ENCODE measurements around the gene ZP3. TPM values are rescaled to one million over a fixed set of nuclear protein-coding genes. Genes with fewer than 3 reads are reported as not detected.
A peak's percentile ranks its signal among the peaks of the same experiment; 100 is the strongest.
"Not testable (repeated sequence)": the region's sequence is repeated elsewhere in the genome, so short reads cannot be mapped to it uniquely, and the experiment has no call there.

The ZP3 gene
- total RNA-seq = 1.7 TPM

DNA sequence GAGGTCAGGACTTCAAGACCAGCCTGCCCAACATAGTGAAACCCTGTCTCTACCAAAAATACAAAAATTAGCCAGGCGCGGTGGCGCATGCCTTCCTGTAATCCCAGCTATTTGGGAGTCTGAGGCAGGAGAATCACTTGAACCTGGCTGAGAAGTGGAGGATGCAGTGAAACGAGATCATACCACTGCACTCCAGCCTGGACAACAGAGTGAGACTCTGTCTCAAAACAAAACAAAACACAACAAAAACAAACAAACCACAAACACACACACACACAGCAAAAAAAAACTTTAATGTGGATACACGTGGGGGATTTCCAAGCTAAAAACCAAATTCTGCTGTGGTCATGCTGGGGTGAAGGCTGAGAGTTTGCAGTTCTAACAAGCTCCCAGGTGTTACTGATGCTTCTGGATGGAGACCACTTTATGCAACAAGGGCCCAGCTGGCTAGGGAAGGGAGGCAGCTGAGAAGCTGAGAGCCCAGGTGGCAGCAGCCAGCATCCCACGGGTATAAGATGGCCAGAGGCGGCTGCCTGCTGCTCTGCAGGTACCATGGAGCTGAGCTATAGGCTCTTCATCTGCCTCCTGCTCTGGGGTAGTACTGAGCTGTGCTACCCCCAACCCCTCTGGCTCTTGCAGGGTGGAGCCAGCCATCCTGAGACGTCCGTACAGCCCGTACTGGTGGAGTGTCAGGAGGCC lies at the start of gene ZP3:
ZP3 (plus strand) TSS at position 538 of the 699 bp plus-strand sequence; CDS start at position 553, 15 bp downstream.
- intact Hi-C loops (cut with DNase I) = no loop called here
- DNase-seq (ENCODE audit: low spot score) = no peak
- ATAC-seq = no peak

DNA sequence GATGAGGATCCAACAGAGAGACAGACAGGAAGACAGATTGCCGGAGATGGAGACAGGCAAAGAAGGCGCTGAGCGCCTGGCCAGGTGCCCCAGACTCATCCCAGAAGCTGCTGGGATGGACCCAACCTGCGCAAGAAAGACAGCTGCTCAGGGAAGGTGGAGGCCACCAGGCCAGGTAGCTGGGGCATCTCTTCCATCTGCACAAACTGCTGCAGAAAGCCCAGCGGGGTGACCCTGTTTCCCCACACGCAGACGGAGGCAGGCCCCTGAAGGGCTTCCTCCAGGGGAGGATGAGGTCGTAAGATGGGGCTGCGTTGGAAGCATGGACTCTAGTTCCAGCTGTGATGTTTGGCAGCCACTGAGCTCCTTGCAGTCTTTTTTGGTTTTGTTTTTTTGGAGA lies 49.5 kb upstream of the ZP3 start:
- DNase-seq (ENCODE audit: low spot score) (no peak), ATAC-seq (no peak)
- intact Hi-C loops (cut with DNase I) = no loop called here

DNA sequence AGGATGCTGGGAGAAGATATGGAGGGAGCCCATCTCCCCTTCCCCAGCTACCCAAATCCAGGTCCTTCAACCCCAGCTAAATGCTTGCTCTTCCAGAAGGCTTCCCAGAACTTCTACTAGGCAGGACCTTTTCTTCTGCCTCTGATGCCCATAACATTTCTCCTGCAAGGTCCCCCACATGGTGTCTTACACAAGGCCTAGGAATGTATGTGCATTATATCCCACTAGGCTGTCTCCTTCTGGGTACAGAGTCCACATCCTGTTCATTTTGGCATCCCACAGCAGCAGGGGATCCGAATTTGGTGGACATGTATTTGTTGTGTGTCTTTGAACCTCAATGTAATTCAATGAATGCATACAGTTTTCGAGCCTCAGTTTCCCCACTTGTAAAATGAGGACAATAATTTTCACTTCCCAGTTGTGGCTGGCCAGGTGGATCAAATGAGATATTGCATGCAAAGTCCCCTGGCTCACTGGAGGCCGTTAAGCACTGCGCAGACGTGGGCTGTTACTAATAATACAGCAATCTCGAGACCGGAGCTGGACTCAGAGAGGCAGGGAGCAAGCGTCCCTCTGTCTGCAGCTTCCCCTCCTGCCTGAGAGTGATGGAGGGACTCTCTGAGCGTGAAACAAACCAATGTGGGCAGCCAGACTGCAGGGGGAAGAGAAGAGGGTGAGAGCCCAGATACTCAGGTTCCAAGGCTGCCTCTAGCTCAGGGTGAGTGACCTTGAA lies 47.4 kb upstream of the ZP3 start:
- intact Hi-C loops (cut with DNase I) = no loop called here
- DNase-seq (ENCODE audit: low spot score) = no peak
- ATAC-seq = no peak

DNA sequence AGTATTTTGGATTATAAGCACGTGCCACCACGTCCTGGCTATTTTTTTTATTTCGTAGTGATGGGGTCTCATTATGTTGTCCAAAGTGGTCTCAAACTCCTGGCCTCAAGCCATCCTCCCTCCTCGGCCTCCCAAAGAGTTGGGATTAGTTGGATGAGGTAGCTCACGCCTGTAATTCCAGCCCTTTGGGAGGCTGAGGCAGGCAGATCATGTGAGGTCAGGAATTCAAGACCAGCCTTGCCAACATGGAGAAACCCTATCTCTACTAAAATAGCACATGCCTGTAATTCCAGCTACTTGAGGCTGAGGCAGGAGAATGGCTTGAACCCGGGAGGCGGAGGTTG lies 44.2 kb upstream of the ZP3 start:
- ATAC-seq = no peak
- no peak for DNase-seq (ENCODE audit: low spot score)
- intact Hi-C loops (cut with DNase I) = no loop called here

DNA sequence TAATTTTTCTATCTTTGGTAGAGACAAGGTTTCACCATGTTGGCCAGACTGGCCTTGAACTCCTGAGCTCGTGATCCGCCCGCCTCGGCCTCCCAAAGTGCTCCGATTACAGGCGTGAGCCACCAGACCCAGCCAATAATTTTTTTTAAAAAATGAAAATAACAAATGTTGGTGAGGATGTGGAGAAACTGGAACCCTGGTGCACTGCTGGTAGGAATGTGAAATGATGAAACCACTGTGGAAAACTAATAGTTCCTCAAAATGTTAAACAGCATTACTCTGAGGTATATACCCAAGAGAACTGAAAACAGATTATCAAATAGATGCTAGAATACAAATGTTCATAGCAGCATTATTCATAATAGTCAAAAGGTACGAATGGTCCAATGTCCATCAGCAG lies 42.9 kb upstream of the ZP3 start:
- no peak for ATAC-seq
- no peak for DNase-seq (ENCODE audit: low spot score)
- intact Hi-C loops (cut with DNase I) = no loop called here

DNA sequence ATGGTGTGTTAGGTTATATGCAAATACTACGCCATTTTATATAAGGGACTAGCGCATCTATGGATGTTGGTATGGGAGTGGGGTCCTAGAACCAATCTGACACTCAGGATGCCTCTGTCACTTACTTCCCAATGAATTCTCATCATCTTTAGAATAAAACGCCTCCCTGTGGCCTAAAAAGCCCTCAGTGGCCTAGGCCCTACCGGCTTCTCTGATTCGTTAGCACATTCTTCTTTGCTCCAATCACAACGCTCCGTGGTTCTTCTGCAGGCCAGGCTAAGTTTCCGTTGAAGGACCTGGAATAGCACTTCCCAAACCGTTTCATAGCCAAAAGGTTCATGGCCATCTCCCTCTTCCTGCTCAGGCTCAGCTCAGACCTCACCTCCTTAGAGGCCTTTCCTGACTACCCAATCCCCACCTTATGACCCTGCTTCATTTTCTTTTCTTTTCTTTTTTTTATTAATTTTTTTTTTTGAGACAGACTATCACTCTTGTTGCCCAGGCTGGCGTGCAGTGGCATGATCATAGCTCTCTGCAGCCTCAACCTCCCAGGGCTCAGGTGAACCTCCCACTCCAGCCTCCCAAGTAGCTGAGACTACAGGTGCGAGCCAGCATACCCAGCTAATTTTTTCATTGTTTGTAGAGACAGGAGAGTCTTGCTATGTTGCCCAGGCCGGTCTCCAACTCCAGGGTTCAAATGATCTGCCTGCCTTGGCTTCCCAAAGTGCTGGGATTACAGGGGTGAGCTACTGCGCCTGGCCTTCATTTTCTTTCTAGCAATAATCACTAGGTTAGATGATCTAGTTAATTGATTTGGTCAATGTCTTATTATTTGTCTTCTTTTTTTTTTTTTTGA lies 41.4 kb upstream of the ZP3 start:
- ATAC-seq = no peak
- DNase-seq (ENCODE audit: low spot score) = no peak
- intact Hi-C loops (cut with DNase I) = no loop called here

DNA sequence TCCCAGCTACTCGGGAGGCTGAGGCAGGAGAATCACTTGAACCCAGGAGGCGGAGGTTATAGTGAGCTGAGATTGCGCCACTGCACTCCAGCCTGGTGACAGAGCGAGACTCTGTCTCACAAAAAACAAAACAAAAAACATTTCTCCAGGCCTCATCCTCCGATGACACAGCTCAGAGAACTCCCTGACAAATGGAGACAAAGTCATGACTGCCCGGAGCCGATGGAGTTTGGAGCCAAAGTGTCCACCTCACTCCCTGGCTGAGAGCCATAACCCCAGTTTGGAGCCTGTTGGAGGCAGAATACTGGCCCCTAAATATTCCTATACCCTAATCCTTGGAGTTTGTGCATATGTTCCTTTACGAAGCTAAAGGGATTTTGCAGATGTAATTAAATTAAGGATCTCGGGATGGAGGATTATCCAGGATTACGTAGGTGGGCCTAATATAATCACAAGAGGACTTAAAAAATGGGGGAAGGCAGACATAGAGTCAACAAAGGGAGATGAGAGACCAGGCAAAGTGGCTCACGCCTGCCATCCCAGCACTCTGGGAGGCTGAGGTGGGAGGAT lies 38.0 kb upstream of the ZP3 start:
- intact Hi-C loops (cut with DNase I) = no loop called here
- ATAC-seq = no peak
- DNase-seq (ENCODE audit: low spot score) = no peak

DNA sequence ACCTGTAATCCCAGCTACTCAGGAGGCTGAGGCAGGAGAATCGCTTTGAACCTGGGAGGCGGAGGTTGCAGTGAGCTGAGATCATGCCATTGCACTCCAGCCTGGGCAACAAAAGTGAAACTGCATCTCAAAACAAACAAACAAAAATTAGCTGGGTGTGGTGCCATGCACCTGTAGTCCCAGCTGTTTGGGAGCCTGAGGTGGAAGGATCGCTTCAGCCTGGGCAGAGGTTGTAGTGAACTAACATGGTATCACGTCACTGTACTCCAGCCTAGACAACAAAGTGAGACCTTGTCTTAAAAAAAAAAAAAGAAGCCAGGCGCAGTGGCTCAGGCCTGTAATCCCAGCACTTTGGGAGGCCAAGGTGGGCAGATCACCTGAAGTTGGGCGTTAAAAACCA lies 37.0 kb upstream of the ZP3 start:
- intact Hi-C loops (cut with DNase I); ATAC-seq; DNase-seq (ENCODE audit: low spot score): not testable (repeated sequence)

DNA sequence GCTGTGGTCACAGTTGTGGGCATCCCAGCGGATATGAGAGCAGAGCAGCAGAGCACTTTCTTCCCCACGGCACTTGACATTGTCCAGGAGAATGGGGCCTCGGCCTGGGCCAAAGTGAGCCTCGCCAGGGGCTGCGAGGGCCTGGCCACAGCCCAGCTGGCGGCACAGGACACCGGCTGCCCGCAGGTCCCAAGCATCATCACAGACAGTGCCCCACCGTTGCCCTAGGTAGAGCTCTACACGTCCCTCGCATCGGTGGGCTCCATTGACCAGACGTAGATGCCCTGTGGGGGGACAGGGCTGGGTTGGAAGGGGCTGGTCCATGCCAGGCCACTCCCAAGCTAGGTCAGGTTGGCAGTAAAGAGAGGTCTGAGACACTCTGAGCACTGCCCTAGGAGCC lies 34.7 kb upstream of the ZP3 start:
- intact Hi-C loops (cut with DNase I) = no loop called here

DNA sequence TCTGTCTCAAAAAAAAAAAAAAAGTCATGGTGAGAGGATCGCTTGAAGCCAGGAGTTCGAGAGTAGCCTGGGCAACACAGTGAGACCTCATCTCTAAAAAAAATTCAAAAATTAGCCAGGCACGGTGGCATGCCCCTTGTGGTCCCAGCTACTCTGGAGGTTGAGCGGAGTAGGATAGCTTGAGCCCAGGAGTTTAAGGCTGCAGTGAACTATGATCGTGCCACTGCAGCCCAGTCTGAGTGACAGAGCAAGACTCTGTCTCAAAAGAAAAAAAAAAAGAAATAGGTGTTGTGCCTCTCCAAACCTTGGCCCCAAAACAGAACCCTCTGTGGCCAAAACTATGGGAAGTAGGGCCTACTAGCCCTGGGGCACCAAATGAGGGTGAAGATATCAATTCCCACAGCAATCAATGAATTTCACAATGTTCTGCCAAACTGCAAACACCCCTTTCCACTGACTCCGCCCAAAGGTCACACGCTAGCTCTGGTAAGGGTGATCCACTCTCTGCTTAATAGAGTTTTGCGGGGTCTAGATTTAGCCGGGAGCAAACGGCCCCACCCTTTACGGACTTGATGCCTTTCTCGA lies 32.1 kb upstream of the ZP3 start:
- ATAC-seq (peak; percentile 13), DNase-seq (ENCODE audit: low spot score) (no peak)
- intact Hi-C loops (cut with DNase I) = no loop called here

More for the DNA sequence above, 34.7 kb upstream of the ZP3 start:
- DNase-seq (ENCODE audit: low spot score) (no peak), ATAC-seq (no peak)

DNA sequence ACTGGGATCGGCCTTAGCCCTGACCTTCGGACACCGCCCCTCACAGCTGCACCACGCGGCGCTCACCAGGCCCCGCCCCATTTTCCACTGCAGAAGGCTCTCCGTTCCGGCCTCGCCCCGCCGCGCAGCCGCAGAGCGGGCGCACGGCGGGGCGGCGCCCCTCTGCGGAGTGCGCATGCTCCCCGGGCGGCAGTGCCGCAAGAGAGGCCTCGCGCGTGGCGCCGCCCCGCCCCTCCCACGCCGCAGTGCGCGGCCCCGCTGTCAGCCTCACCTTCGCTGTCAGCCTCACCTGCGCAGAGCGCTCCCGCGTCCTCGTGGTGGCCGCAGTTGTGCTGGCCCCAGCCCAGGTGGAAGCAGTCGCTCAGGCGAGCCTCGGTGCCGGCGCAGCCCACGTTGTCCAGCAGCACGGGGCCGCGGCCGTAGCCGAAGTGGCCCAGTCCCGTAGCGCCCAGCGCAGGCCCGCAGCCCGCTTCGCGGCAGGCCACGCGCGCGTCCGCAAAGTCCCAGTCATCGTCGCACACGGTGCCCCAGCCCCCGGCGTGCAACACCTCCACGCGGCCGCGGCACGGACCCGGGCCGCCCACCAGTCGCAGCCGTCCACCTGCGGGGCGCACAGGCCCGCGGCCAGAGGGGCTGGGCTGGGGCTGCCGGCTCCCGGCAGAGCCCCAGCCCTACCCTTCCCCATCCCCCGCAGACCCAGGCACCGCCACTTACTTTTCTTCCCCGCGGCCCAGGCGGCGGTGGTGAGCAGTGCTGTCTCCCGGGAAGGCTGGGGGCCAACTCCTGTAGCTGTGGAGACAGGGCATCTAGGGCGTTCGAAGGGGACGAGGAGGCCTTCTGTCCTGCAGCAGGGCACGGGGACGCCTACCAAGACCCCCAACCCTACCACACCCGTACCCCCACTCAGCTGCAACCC lies 31.4 kb upstream of the ZP3 start:
- peak; percentile 95 for ATAC-seq
- peak; percentile 97 for DNase-seq (ENCODE audit: low spot score)
- intact Hi-C loops (cut with DNase I) = no loop called here

DNA sequence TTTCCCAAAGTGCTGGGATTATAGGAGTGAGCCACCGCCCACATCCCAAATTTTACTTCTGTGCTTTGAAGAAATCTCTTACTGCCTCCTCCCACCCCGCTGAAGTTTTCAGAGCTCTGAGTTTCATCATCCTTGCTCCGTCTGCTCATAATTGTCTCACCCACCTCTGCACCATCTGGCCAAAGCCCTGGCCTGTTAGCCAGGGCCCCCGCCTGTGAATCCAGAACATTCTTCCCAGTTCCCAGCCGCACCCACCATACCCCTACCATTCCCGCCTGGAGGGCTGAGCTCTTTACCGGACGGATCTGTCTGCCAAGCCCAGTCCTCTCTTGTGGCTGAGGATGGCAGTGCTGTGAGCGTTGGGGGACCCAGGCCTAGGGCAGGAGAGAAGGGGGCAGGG lies 29.8 kb upstream of the ZP3 start:
- intact Hi-C loops (cut with DNase I) = no loop called here

DNA sequence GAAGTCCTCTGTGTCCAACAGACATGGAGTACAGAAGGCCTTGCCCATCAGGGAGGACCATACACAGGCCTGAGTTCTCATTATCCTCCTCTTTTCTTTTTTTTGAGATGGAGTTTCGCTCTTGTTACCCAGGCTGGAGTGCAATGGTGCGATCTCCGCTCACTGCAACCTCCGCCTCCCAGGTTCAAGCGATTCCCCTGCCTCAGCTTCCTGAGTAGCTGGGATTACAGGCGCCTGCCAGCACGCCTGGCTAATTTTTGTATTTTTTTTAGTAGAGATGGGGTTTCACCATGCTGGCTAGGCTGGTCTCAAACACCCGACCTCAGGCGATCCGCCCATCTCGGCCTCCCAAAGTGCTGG lies 29.2 kb upstream of the ZP3 start:
- intact Hi-C loops (cut with DNase I); DNase-seq (ENCODE audit: low spot score): not testable (repeated sequence)

More for the DNA sequence above, 29.8 kb upstream of the ZP3 start:
- ATAC-seq (no peak), DNase-seq (ENCODE audit: low spot score) (no peak)

DNA sequence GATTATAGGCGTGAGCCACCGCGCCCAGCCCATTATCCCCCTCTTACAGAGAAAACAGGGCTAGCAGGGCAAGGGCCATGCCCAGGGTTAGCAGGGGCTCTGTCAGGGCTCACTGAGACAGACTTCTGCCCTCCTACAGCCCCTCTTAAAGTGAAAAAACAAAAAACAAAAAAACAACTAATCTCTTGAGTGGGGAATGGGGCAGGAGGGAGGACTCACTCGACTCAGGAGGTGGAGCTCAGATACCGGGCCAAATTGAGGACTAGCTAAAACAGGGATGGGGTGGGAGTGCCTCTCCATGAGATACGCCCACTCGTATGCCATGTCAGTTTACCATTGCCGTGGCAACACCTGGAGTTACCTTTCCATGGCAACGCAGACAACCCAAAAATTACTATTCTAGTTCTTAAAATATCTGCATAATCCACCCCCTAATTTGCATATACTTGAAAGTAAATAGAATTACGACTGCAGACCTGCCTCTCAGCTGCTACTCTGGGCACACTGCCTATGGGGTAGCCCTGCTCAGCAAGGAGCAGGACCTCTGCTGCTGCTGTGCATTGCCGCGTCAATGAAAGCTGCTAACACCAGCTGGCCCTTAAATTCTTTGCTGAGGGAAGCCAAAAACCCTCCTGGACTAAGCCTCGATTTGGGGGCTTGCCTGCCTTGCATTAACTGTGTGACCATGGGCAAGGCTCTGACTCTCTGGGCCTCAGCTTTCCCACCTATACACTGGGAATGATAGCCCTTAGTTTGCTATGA lies 28.6 kb upstream of the ZP3 start:
- intact Hi-C loops (cut with DNase I) = no loop called here
- ATAC-seq = no peak
- no peak for DNase-seq (ENCODE audit: low spot score)

More for the DNA sequence above, 29.2 kb upstream of the ZP3 start:
- ATAC-seq = not testable (repeated sequence)

DNA sequence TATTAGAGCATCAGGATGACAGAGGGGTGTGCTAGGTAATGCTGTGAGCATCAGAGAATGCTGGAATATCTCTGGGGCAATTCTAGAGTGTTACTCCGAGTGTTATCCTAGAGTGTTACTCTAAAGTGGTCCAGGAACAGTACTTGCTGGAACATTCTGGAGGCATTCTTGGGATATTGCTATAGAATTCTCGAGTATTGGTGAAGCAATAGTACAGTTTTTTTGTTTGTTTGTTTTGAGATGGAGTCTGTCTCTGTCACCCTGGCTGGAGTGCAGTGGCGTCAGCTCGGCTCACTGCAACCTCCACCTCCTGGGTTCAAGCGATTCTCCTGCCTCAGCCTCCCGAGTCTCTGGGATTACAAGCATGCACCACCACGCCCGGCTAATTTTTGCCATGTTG lies 27.9 kb upstream of the ZP3 start:
- no peak for ATAC-seq
- DNase-seq (ENCODE audit: low spot score) = no peak
- intact Hi-C loops (cut with DNase I) = no loop called here

DNA sequence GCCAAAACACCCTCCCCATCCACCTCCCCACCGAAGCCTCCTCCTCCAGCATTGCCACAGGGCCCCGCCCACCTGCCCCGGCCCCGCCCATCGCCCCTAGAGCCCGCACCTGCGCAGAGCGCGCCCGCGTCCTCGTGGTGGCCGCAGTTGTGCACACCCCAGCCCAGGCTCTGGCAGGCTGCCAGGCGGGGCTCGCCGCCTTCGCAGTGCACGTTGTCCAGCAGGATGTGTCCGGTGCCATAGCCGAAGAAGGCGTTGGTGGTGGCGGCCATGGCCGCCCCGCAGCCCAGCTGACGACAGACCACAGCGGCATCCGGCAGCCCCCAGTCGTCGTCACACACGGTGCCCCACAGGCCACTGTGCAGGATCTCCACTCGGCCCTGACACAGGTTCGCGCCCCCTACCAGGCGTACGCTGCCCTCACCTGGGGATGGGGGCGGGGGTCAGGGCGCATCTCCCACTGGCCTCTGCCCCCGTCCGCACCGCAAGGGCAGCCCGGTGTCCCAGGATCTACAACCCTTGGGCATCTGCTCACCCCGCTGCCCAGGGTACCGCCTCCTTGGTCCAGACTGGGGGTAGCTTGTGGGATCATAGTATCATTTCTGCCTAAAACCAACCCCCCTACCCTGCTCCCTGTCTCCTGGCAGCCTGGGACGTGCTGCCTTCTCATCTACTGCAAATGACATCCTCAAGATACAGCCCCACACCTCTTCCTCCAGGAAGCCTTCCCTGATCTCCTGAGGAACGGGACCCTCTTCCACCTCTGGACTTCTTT lies 27.2 kb upstream of the ZP3 start:
- ATAC-seq (peak; percentile 73), DNase-seq (ENCODE audit: low spot score) (peak; percentile 89)
- intact Hi-C loops (cut with DNase I) = no loop called here

DNA sequence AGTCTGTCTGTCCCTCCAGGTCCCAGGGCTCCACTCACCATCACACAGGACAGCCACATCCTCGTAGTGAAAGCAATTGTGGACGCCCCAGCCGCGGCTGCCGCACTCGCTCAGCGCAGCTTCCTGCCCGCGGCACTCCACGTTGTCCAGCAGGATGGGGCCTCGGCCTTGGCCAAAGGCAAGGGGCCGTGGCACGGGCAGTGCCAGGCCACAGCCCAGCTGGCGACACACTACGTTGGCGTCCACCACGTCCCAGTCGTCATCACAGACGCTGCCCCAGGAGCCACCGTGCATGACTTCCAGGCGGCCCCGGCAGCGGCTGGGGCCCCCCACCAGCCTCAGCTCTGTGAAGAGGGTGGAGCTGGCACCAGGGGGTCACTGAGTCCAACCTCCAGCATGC lies 24.5 kb upstream of the ZP3 start:
- no peak for ATAC-seq
- intact Hi-C loops (cut with DNase I) = no loop called here
- DNase-seq (ENCODE audit: low spot score) = no peak
